ENCODE measurements around the gene GPR55.

GRCh38 chr2:230947908-230948365 lies 22.9 kb upstream of the GPR55 start:
- TF ChIP-seq CTCF (IDR thresholded peaks at IDR 0.05) (no peak), POLR2A (IDR thresholded peaks at IDR 0.05) (no peak)
